ENCODE results near the gene GTF2H3.

DNA sequence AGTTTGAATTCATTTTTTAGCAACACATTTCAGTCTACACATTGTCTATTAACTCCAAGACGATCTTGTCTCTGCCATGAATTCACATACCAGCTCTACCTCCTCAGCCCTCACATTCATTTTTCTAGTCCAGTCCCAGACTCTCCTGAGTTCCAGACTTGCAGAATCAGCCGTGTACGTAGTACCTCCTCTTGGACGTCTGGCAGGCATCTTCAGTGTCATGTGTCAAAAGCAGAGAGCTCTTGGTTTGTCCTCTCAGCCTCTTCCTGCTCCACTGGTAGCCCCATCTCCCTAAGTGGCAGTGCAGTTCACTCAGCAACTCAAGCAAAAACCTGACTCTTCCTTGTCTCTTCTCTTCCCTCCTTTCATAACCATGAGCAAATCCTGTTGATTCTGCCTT is 22.8 kb downstream of the GTF2H3 start:
- TF ChIP-seq CTCF (IDR thresholded peaks at IDR 0.05): no peak
- no peak for TF ChIP-seq EZH2 (IDR thresholded peaks at IDR 0.05; ENCODE audit: borderline replicate concordance, insufficient read depth, low read depth, low read length, poor library complexity, severe bottlenecking)
